HFFc6 (cell line): Measurements from ENCODE around the gene ROCK2. TPM values are rescaled to one million over a fixed set of nuclear protein-coding genes. Genes with fewer than 3 reads are reported as not detected.

ENCODE experiments used
- DNase-seq: peaks from one replicate; pipeline ENCODE4 v3.0.0-alpha.2; 2018
- H3K27ac Mint-ChIP-seq: 2 replicates; pipeline ENCODE4 v1.8.0; 2020; ENCODE audit warnings: mild to moderate bottlenecking, mixed read lengths
- H3K27me3 Mint-ChIP-seq: 2 replicates; pipeline ENCODE4 v1.8.0; 2021; ENCODE audit warnings: mild to moderate bottlenecking, moderate library complexity, mixed read lengths; ENCODE audit not compliant: insufficient read depth
- H3K36me3 Mint-ChIP-seq: 2 replicates; pipeline ENCODE4 v1.8.0; 2021; ENCODE audit warnings: low read depth, mixed read lengths
- H3K4me1 Mint-ChIP-seq: 2 replicates; pipeline ENCODE4 v1.8.0; 2020; ENCODE audit warnings: low read depth, mixed read lengths
- H3K4me3 Mint-ChIP-seq: 2 replicates; pipeline ENCODE4 v1.8.0; 2020; ENCODE audit warnings: mild to moderate bottlenecking, moderate library complexity, mixed read lengths
- H3K9me3 Mint-ChIP-seq: 2 replicates; pipeline ENCODE4 v1.8.0; 2020; ENCODE audit warnings: mild to moderate bottlenecking, mixed read lengths
- CTCF ChIP-seq: fragments of 200-600 bp; sonication (generic); IDR thresholded peaks from 2 replicates; pipeline ENCODE4 v1.5.0; 2021; ENCODE audit warnings: antibody characterized with exemption, mild to moderate bottlenecking
- total RNA-seq, 6 experiments: library from RNA; stranded (reverse); fragmentation: NEBNext Ultra II Directional; extraction: Animal tissue kit (Norgen Biotek cat#: 25700); gene quantifications; 2 replicates in 1 of 6; 3 replicates in 5 of 6; pipeline ENCODE4 v1.2.3, GENCODE V29; 2021

Gene ROCK2
- total RNA-seq, 6 experiments from 2014 or later = 41.6 to 54.3 (median 51.7) TPM

- Mint-ChIP-seq H3K4me1 (peaks cover 41% of the 10 kb centered on the region), H3K4me3 (peak overlapping the region; percentile 90), H3K27ac (peak overlapping the region; percentile 99)
These were observed 30.7 kb upstream of the ROCK2 start for GRCh38 chr2:11375025-11375688.

GRCh38 chr2:11373096-11373495 is 28.7 kb upstream of the ROCK2 start:
- TF ChIP-seq CTCF = no peak
- peak overlapping the region; percentile 61 for H3K4me3 Mint-ChIP-seq
- H3K27me3 Mint-ChIP-seq = peaks cover 4% of the 10 kb centered on the region; the same call in 1 of the 2 replicates
- H3K4me1 Mint-ChIP-seq = peaks cover 37% of the 10 kb centered on the region
- DNase-seq = no peak
- peak overlapping the region; percentile 99 for H3K27ac Mint-ChIP-seq
- no peaks in the 10 kb centered on the region for H3K9me3 Mint-ChIP-seq
- H3K36me3 Mint-ChIP-seq = no peaks in the 10 kb centered on the region

More at GRCh38 chr2:11375025-11375688, 30.7 kb upstream of the ROCK2 start:
- Mint-ChIP-seq H3K36me3 (no peaks in the 10 kb centered on the region), H3K9me3 (no peaks in the 10 kb centered on the region), H3K27me3 (0 out of 2 replicates have a peak, but pooled peaks cover 2% of the 10 kb centered on the region)
- DNase-seq = no peak
- TF ChIP-seq CTCF = no peak

- Mint-ChIP-seq H3K36me3 (no peaks in the 10 kb centered on the region), H3K27me3 (peaks cover 3% of the 10 kb centered on the region; the same call in 1 of the 2 replicates), H3K4me3 (no peak overlapping the region), H3K27ac (peak overlapping the region; percentile 34; the same call in 1 of the 2 replicates), H3K4me1 (peaks cover 46% of the 10 kb centered on the region), H3K9me3 (no peaks in the 10 kb centered on the region)
- TF ChIP-seq CTCF = no peak
- no peak for DNase-seq
These were observed 26.9 kb upstream of the ROCK2 start for GRCh38 chr2:11371092-11371937.

- no peak overlapping the region for H3K4me3 Mint-ChIP-seq
- H3K27ac Mint-ChIP-seq = peak overlapping the region; percentile 34; the same call in 1 of the 2 replicates
- peaks cover 3% of the 10 kb centered on the region; the same call in 1 of the 2 replicates for H3K27me3 Mint-ChIP-seq
- peaks cover 50% of the 10 kb centered on the region for H3K4me1 Mint-ChIP-seq
- H3K9me3 Mint-ChIP-seq = no peaks in the 10 kb centered on the region
- peak; percentile 30 for DNase-seq
- no peaks in the 10 kb centered on the region for H3K36me3 Mint-ChIP-seq
- no peak for TF ChIP-seq CTCF
These were observed 26.1 kb upstream of the ROCK2 start for GRCh38 chr2:11370377-11371091.

- DNase-seq = no peak
- H3K36me3 Mint-ChIP-seq = no peaks in the 10 kb centered on the region
- H3K4me3 Mint-ChIP-seq = no peak overlapping the region
- TF ChIP-seq CTCF = no peak
- H3K4me1 Mint-ChIP-seq = peaks cover 30% of the 10 kb centered on the region
- no peak overlapping the region for H3K27ac Mint-ChIP-seq
- no peaks in the 10 kb centered on the region for H3K9me3 Mint-ChIP-seq
- peaks cover 3% of the 10 kb centered on the region for H3K27me3 Mint-ChIP-seq
These were observed 23.7 kb upstream of the ROCK2 start for GRCh38 chr2:11368059-11368572.
